SKM-1 (cell line): ENCODE measurements around the gene MEIKIN.

ENCODE experiments used
- DNase-seq: peaks from one replicate; lab custom pipeline; 2025; ENCODE audit not compliant: unreplicated experiment; lab: John Stamatoyannopoulos, UW

Gene MEIKIN

GRCh38 chr5:131974016-131974415 lies 28.6 kb upstream of the MEIKIN start:
- no peak for DNase-seq

- DNase-seq = no peak
Observed at GRCh38 chr5:131973089-131973712, 27.7 kb upstream of the MEIKIN start.

GRCh38 chr5:131968396-131968954 lies 23.0 kb upstream of the MEIKIN start:
- DNase-seq = no peak

GRCh38 chr5:131966551-131966950 lies 21.1 kb upstream of the MEIKIN start:
- no peak for DNase-seq

- DNase-seq = no peak
Observed at GRCh38 chr5:131965826-131966415, 20.5 kb upstream of the MEIKIN start.

GRCh38 chr5:131959906-131960305 lies 14.4 kb upstream of the MEIKIN start:
- no peak for DNase-seq

GRCh38 chr5:131959136-131959535 lies 13.7 kb upstream of the MEIKIN start:
- no peak for DNase-seq

- no peak for DNase-seq
Observed at GRCh38 chr5:131957721-131958441, 12.4 kb upstream of the MEIKIN start.

GRCh38 chr5:131953969-131954368 lies 8.5 kb upstream of the MEIKIN start:
- DNase-seq = no peak

GRCh38 chr5:131952301-131952857 lies 6.9 kb upstream of the MEIKIN start:
- no peak for DNase-seq

GRCh38 chr5:131950706-131951105 lies 5.2 kb upstream of the MEIKIN start:
- no peak for DNase-seq

- no peak for DNase-seq
Observed at GRCh38 chr5:131947445-131947844, 2.0 kb upstream of the MEIKIN start.

- DNase-seq = peak; percentile 79
Observed at GRCh38 chr5:131944702-131945550, 537 bp downstream of the MEIKIN start.

- DNase-seq = no peak
Observed at GRCh38 chr5:131943916-131944315, 1.5 kb downstream of the MEIKIN start.

- peak; percentile 16 for DNase-seq
Observed at GRCh38 chr5:131942016-131942415, 3.4 kb downstream of the MEIKIN start.

- peak; percentile 22 for DNase-seq
Observed at GRCh38 chr5:131939690-131940345, 5.6 kb downstream of the MEIKIN start.

GRCh38 chr5:131932235-131932634 lies 13.2 kb downstream of the MEIKIN start:
- DNase-seq = no peak

- DNase-seq = no peak
Observed at GRCh38 chr5:131928957-131929356, 16.5 kb downstream of the MEIKIN start.

- no peak for DNase-seq
Observed at GRCh38 chr5:131926168-131926567, 19.3 kb downstream of the MEIKIN start.

- no peak for DNase-seq
Observed at GRCh38 chr5:131916481-131916880, 29.0 kb downstream of the MEIKIN start.
